MCF 10A (cell line): ENCODE results near the gene POLR3E. TPM values are rescaled to one million over a fixed set of nuclear protein-coding genes. Genes with fewer than 3 reads are reported as not detected.

Experiments used
- BruUV-seq: library from RNA; stranded (reverse); fragments of 400-500 nt; replicated peaks from 2 replicates; lab custom pipeline; 2021; lab: Mats Ljungman, UMichigan
- CTCF ChIA-PET: fragments of 300-600 bp; sonication (Branson Sonifier 250); formaldehyde crosslinking; extraction: SDS; loops from one replicate; lab custom pipeline; 2021; ENCODE audit warnings: antibody characterized with exemption, inconsistent platforms; lab: Yijun Ruan, JAX
- POLR2A ChIA-PET: fragments of 300-600, 350-650 bp; sonication (Branson Sonifier 250); formaldehyde crosslinking; extraction: SDS; loops from one replicate; lab custom pipeline; 2020; ENCODE audit warnings: antibody characterized with exemption, inconsistent platforms; lab: Yijun Ruan, JAX
- DNase-seq: peaks from one replicate; pipeline ENCODE4 v3.0.0-alpha.2; 2018; ENCODE audit not compliant: unreplicated experiment
- H3K27ac Mint-ChIP-seq: one replicate; pipeline ENCODE4 v1.8.0; 2022; ENCODE audit warnings: mild to moderate bottlenecking, low read depth, mixed read lengths; ENCODE audit not compliant: unreplicated experiment
- H3K27me3 Mint-ChIP-seq: one replicate; pipeline ENCODE4 v1.8.0; 2022; ENCODE audit warnings: mixed read lengths; ENCODE audit not compliant: insufficient read depth, unreplicated experiment
- H3K36me3 Mint-ChIP-seq: one replicate; pipeline ENCODE4 v1.8.0; 2022; ENCODE audit warnings: mild to moderate bottlenecking, moderate library complexity, mixed read lengths; ENCODE audit not compliant: insufficient read depth, unreplicated experiment
- H3K4me1 Mint-ChIP-seq: one replicate; pipeline ENCODE4 v1.8.0; 2022; ENCODE audit warnings: mixed read lengths; ENCODE audit not compliant: insufficient read depth, unreplicated experiment
- H3K4me3 Mint-ChIP-seq: one replicate; pipeline ENCODE4 v1.8.0; 2022; ENCODE audit warnings: mild to moderate bottlenecking, moderate library complexity, mixed read lengths; ENCODE audit not compliant: unreplicated experiment
- H3K9me3 Mint-ChIP-seq: one replicate; pipeline ENCODE4 v1.8.0; 2022; ENCODE audit warnings: mixed read lengths; ENCODE audit not compliant: unreplicated experiment
- intact Hi-C: fragments of 100-400 bp; cut with micrococcal nuclease; formaldehyde crosslinking; loops from 2 replicates; pipeline ENCODE4 v1.14.1; 2022
- total RNA-seq: library from RNA; stranded (reverse); gene quantifications from 2 replicates; pipeline ENCODE4 v1.2.3, GENCODE V29; 2022
- TF ChIP-seq, protein P1 (sequence below): fragments of 200-600 bp; IDR thresholded peaks from one replicate; pipeline ENCODE4 v1.8.0; 2022; ENCODE audit warnings: antibody characterized with exemption, mild to moderate bottlenecking; ENCODE audit not compliant: unreplicated experiment

POLR3E gene
- total RNA-seq, 1 experiment from 2014 or later = 73.8 TPM

DNA sequence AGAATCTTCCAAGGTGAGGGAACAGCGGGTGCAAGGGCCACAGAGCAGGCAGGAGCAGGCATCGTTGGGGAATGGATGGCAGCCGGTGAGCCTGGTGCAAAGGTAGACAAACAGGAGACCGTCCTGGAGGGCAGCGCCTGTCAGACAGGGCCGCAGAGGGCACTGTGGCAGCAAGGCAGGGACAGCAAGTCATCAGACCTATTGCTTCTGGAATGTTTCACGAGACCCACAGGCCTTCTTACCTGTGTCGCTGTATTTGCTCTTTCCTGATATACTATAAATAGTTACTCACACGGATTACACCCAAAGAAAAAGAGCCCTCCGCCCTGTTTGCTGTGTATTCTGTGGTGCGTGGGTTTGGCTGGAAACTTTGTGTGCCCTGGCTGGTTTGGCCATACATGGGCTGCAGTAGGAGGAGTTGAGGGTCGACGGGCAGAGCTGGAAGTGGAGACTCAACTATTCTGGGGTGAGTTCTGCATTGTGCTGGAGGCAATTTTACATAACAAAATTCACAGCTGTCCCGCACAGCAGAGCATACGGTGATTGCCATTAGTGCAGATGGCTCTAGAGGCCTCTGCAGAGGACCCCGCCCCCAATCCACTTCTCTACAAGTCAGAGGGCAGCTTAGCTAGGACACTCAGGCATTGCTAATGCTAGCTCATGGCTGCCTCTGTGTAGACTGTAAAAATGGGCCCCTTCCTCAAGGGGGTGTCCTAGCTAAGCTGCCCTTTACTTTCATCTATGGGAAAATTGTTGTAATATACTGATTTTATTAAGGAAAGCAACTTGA, 18.6 kb upstream of the POLR3E start:
- DNase-seq = no peak
- no peaks in the 10 kb centered on the region for H3K27me3 Mint-ChIP-seq
- CTCF ChIA-PET = interaction anchor here (0.6 to 1.5 kb wide), 5 partner anchors 10 to 93 kb away, joined by 3 to 7 read pairs (median 4); no protein-coding TSS in a partner anchor

DNA sequence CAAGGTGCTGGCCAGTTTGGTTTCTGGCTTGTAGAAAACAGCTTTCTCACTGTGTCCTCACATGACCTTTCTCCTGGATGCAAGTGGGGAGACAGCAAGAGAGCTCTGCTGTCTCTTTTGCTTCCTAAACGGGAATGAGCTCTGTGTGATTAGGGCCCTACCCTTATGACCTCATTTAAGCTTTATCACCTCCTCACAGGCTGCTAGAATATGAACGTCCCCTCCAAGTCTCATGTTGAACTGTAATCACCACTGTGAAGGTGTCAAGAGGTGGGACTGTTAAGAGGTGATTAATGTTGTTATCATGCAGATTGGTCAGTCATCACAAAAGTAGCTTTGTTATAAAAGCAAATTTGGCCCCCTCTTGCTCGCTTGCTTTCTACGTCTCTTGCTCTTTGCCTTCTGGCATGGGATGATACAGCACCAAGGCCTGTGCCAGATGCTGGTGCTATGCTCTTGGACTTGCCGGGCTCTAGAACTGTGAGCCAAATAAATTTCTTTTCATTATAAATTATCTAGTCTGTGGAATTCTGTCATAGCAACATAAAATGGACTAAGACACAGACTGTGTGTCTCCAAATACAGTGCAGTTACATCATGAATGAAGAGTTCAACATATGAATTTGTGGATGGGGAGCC, 14.8 kb upstream of the POLR3E start:
- DNase-seq = no peak
- no peak overlapping the region for H3K4me3 Mint-ChIP-seq
- ChIA-PET POLR2A (interaction anchor here (0.6 to 1.4 kb wide), 3 partner anchors 9 to 15 kb away, joined by 3 to 7 read pairs (median 3); partner anchors contain the start of gene POLR3E), CTCF (interaction anchor here (0.6 to 1.7 kb wide), 4 partner anchors 9 to 75 kb away, joined by 3 to 4 read pairs (median 3); no protein-coding TSS in a partner anchor)
- H3K27ac Mint-ChIP-seq = no peak overlapping the region
- intact Hi-C loops = no loop called here
- H3K9me3 Mint-ChIP-seq = no peaks in the 10 kb centered on the region
- TF ChIP-seq, protein P1, sequence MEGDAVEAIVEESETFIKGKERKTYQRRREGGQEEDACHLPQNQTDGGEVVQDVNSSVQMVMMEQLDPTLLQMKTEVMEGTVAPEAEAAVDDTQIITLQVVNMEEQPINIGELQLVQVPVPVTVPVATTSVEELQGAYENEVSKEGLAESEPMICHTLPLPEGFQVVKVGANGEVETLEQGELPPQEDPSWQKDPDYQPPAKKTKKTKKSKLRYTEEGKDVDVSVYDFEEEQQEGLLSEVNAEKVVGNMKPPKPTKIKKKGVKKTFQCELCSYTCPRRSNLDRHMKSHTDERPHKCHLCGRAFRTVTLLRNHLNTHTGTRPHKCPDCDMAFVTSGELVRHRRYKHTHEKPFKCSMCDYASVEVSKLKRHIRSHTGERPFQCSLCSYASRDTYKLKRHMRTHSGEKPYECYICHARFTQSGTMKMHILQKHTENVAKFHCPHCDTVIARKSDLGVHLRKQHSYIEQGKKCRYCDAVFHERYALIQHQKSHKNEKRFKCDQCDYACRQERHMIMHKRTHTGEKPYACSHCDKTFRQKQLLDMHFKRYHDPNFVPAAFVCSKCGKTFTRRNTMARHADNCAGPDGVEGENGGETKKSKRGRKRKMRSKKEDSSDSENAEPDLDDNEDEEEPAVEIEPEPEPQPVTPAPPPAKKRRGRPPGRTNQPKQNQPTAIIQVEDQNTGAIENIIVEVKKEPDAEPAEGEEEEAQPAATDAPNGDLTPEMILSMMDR = no peak
- no peaks in the 10 kb centered on the region for H3K27me3 Mint-ChIP-seq
- no peaks in the 10 kb centered on the region for H3K4me1 Mint-ChIP-seq
- no TSS peak for BruUV-seq
- peaks cover 94% of the 10 kb centered on the region for H3K36me3 Mint-ChIP-seq

More for the DNA sequence above, 18.6 kb upstream of the POLR3E start:
- no TSS peak for BruUV-seq
- H3K4me3 Mint-ChIP-seq = no peak overlapping the region
- TF ChIP-seq, protein P1 = no peak
- no peak overlapping the region for H3K27ac Mint-ChIP-seq
- H3K4me1 Mint-ChIP-seq = no peaks in the 10 kb centered on the region
- POLR2A ChIA-PET = interaction anchor here (1.1 kb wide), 1 partner anchor 19 kb away, joined by 3 read pairs; no protein-coding TSS in a partner anchor
- H3K9me3 Mint-ChIP-seq = no peaks in the 10 kb centered on the region
- H3K36me3 Mint-ChIP-seq = peaks cover 73% of the 10 kb centered on the region
- intact Hi-C loops = no loop called here

DNA sequence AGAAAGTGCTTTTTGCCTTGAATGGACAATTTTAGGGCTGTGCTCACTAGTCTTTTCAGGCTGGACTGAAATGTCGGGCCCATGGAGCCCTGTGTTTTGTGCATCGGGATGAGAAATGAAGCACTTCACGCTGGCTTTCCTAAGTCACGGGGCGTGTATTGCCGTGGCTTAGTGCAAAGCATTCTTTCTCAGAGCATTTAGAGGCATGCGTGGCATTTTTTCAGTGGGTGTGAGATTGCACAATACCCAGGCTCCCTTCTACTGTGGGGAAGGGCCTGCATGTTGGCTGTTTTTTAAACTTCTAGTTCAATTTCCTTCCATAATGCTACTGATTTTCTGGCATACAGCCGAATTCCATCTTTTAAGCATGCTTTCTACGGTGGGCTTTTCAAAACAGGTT, 12.6 kb upstream of the POLR3E start:
- H3K27ac Mint-ChIP-seq = no peak overlapping the region
- intact Hi-C loops = no loop called here
- H3K36me3 Mint-ChIP-seq = peaks cover 80% of the 10 kb centered on the region

More for the DNA sequence above, 12.6 kb upstream of the POLR3E start:
- Mint-ChIP-seq H3K9me3 (no peaks in the 10 kb centered on the region), H3K27me3 (no peaks in the 10 kb centered on the region), H3K4me1 (no peaks in the 10 kb centered on the region), H3K4me3 (no peak overlapping the region)
- ChIA-PET CTCF (interaction anchor here (0.7 to 1.1 kb wide), 2 partner anchors 42 to 46 kb away, joined by 4 to 6 read pairs; no protein-coding TSS in a partner anchor), POLR2A (interaction anchor here (0.6 kb wide), 1 partner anchor 53 kb away, joined by 5 read pairs; no protein-coding TSS in a partner anchor)
- no peak for DNase-seq
- TF ChIP-seq, protein P1 = no peak
- no TSS peak for BruUV-seq
